GM12891 (cell line): ENCODE measurements around the gene FHIT.

Experiments
- POLR2A ChIP-seq: IDR thresholded peaks from 2 replicates; pipeline ENCODE4 v1.6.1; 2011; ENCODE audit warnings: low read depth, low read length, control low read depth
- POLR2AphosphoS5 ChIP-seq: IDR thresholded peaks from 2 replicates; pipeline ENCODE4 v1.6.1; 2011; ENCODE audit warnings: low read depth, low read length, control low read depth
- SPI1 ChIP-seq: IDR thresholded peaks from 2 replicates; pipeline ENCODE4 v1.6.1; 2011; ENCODE audit warnings: low read depth, low read length, control low read depth

- TF ChIP-seq POLR2A, result no peak
- TF ChIP-seq SPI1, result no peak
- TF ChIP-seq POLR2AphosphoS5, result no peak
These were observed 1440.1 kb downstream of the FHIT start for GRCh38 chr3:59811160-59811559.
